ENCODE measurements around the gene RSBN1.

The RSBN1 gene

GRCh38 chr1:113812661-113813135 lies 422 bp upstream of the RSBN1 start:
- no peak for DNase-seq (ENCODE audit: low spot score)

- peak; percentile 64 for DNase-seq (ENCODE audit: low spot score)
These were observed 954 bp downstream of the RSBN1 start for GRCh38 chr1:113811156-113811887.

GRCh38 chr1:113809670-113810602 lies 2.3 kb downstream of the RSBN1 start:
- DNase-seq (ENCODE audit: low spot score), result peak; percentile 47

- no peak for DNase-seq (ENCODE audit: low spot score)
These were observed 3.7 kb downstream of the RSBN1 start for GRCh38 chr1:113808450-113809195.

GRCh38 chr1:113805639-113806038 lies 6.6 kb downstream of the RSBN1 start:
- DNase-seq (ENCODE audit: low spot score), result no peak

- DNase-seq (ENCODE audit: low spot score), result no peak
These were observed 7.1 kb downstream of the RSBN1 start for GRCh38 chr1:113805256-113805531.

GRCh38 chr1:113804421-113805255 lies 7.6 kb downstream of the RSBN1 start:
- peak; percentile 81 for DNase-seq (ENCODE audit: low spot score)

- DNase-seq (ENCODE audit: low spot score), result no peak
These were observed 9.8 kb downstream of the RSBN1 start for GRCh38 chr1:113802367-113803007.

- DNase-seq (ENCODE audit: low spot score), result no peak
These were observed 11.8 kb downstream of the RSBN1 start for GRCh38 chr1:113800487-113800886.

- no peak for DNase-seq (ENCODE audit: low spot score)
These were observed 14.8 kb downstream of the RSBN1 start for GRCh38 chr1:113797472-113797871.

- no peak for DNase-seq (ENCODE audit: low spot score)
These were observed 18.1 kb downstream of the RSBN1 start for GRCh38 chr1:113793878-113794834.

- DNase-seq (ENCODE audit: low spot score), result peak; percentile 25
These were observed 19.3 kb downstream of the RSBN1 start for GRCh38 chr1:113792986-113793385.

GRCh38 chr1:113792471-113792870 lies 19.8 kb downstream of the RSBN1 start:
- no peak for DNase-seq (ENCODE audit: low spot score)

- DNase-seq (ENCODE audit: low spot score), result no peak
These were observed 23.5 kb downstream of the RSBN1 start for GRCh38 chr1:113788802-113789201.

GRCh38 chr1:113787663-113788062 lies 24.6 kb downstream of the RSBN1 start:
- no peak for DNase-seq (ENCODE audit: low spot score)

GRCh38 chr1:113786069-113786468 lies 26.2 kb downstream of the RSBN1 start:
- DNase-seq (ENCODE audit: low spot score), result no peak

GRCh38 chr1:113784104-113784779 lies 28.0 kb downstream of the RSBN1 start:
- no peak for DNase-seq (ENCODE audit: low spot score)

- DNase-seq (ENCODE audit: low spot score), result no peak
These were observed 28.8 kb downstream of the RSBN1 start for GRCh38 chr1:113783254-113784103.

All from RKO (cell line).